Stimulated activated CD4-positive, alpha-beta T cell treated with anti-CD3 and anti-CD28 coated beads, Interleukin-4, amount 100 ng/mL, for 24 hours (primary cell): ENCODE data around the gene GRIN2A.

ENCODE experiments used
- DNase-seq: peaks from one replicate; pipeline ENCODE4 v3.0.0-alpha.2; 2020

GRIN2A gene

GRCh38 chr16:10182222-10183053 lies at the start of gene GRIN2A:
Gene GRIN2A (minus strand): TSS chr16:10182428. CDS start chr16:10180411, 2,017 bp downstream.
- DNase-seq, result no peak

- DNase-seq, result no peak
These were observed 49.3 kb upstream of the GRIN2A start for GRCh38 chr16:10231563-10231962.

- DNase-seq, result no peak
These were observed 46.6 kb upstream of the GRIN2A start for GRCh38 chr16:10228779-10229178.

GRCh38 chr16:10226987-10227306 lies 44.7 kb upstream of the GRIN2A start:
- no peak for DNase-seq

- no peak for DNase-seq
These were observed 44.1 kb upstream of the GRIN2A start for GRCh38 chr16:10226141-10226986.

- DNase-seq, result no peak
These were observed 43.4 kb upstream of the GRIN2A start for GRCh38 chr16:10225653-10226052.

GRCh38 chr16:10224850-10225249 lies 42.6 kb upstream of the GRIN2A start:
- DNase-seq, result no peak

- DNase-seq, result no peak
These were observed 38.7 kb upstream of the GRIN2A start for GRCh38 chr16:10220942-10221341.

GRCh38 chr16:10219742-10220141 lies 37.5 kb upstream of the GRIN2A start:
- no peak for DNase-seq

GRCh38 chr16:10218490-10219206 lies 36.4 kb upstream of the GRIN2A start:
- DNase-seq, result no peak

- no peak for DNase-seq
These were observed 31.5 kb upstream of the GRIN2A start for GRCh38 chr16:10213748-10214147.

- DNase-seq, result no peak
These were observed 28.7 kb upstream of the GRIN2A start for GRCh38 chr16:10210944-10211343.

GRCh38 chr16:10206865-10207264 lies 24.6 kb upstream of the GRIN2A start:
- no peak for DNase-seq

- no peak for DNase-seq
These were observed 24.0 kb upstream of the GRIN2A start for GRCh38 chr16:10206215-10206614.

GRCh38 chr16:10205688-10206087 lies 23.5 kb upstream of the GRIN2A start:
- DNase-seq, result no peak

GRCh38 chr16:10202649-10203048 lies 20.4 kb upstream of the GRIN2A start:
- DNase-seq, result no peak

- no peak for DNase-seq
These were observed 18.7 kb upstream of the GRIN2A start for GRCh38 chr16:10200637-10201586.

- no peak for DNase-seq
These were observed 14.8 kb upstream of the GRIN2A start for GRCh38 chr16:10196999-10197398.

GRCh38 chr16:10191096-10191495 lies 8.9 kb upstream of the GRIN2A start:
- no peak for DNase-seq

- DNase-seq, result no peak
These were observed 7.7 kb upstream of the GRIN2A start for GRCh38 chr16:10189861-10190390.

GRCh38 chr16:10188236-10188635 lies 6.0 kb upstream of the GRIN2A start:
- DNase-seq, result no peak
